Pancreas (tissue), 10 donors: Measurements from ENCODE around the gene PROCA1. TPM values are rescaled to one million over a fixed set of nuclear protein-coding genes. Genes with fewer than 3 reads are reported as not detected.

Source experiments
- ATAC-seq, 4 donors: fragments of 200-7000 bp; cut with Tn5 transposase; one replicate each; pipeline versions ENCODE4 v1.8.0 to v1.9.1; 2020; ENCODE audit warnings: mild to moderate bottlenecking in 4 of 4, moderate library complexity in 4 of 4
- DNase-seq, 6 donors: peaks; one replicate each; pipeline ENCODE4 v3.0.0-alpha.2; 2020
- FAIRE-seq: peaks from 2 replicates; lab custom pipeline; 2012; peaks lifted over from hg19 to GRCh38; lab: Jason Lieb, UNC
- H3K27ac ChIP-seq, 4 donors: fragments of 200-600 bp; sonication (generic); 1 replicate in 3 of 4; 2 replicates in 1 of 4; pipeline versions ENCODE4 v1.5.0 to v1.8.0; 2020
- H3K27me3 ChIP-seq, 4 donors: fragments of 200-600 bp; one replicate each; pipeline ENCODE4 v1.8.0; 2021
- H3K36me3 ChIP-seq, 3 donors: fragments of 200-600 bp; sonication (generic) in 1 of 3; one replicate each; pipeline versions ENCODE4 v1.5.0 to v1.8.0; 2020 to 2021
- H3K4me1 ChIP-seq, 3 donors: fragments of 200-600 bp; one replicate each; pipeline ENCODE4 v1.8.0; 2021
- H3K4me3 ChIP-seq, 4 donors: fragments of 200-600 bp; sonication (generic) in 2 of 4; one replicate each; pipeline versions ENCODE4 v1.5.0 to v1.8.0; 2020 to 2021
- H3K9me3 ChIP-seq, 4 donors: fragments of 200-600 bp; one replicate each; pipeline ENCODE4 v1.8.0; 2021
- WGBS, 2 donors: extraction: QIAGEN DNeasy Blood & Tissue Kit; methylation state at CpG; one replicate each; pipeline ENCODE4 v1.1.7; 2013; 5-methylcytosine and 5-hydroxymethylcytosine counted together
- intact Hi-C, 3 donors: fragments of 100-400 bp; cut with DNase I; formaldehyde crosslinking; loops; one replicate each; pipeline versions ENCODE4 v1.11.1 to v1.14.2; 2022
- polyA plus RNA-seq, 2 donors: library from polyadenylated mRNA; stranded (reverse); fragments of 200-250 nt; gene quantifications; one replicate each; pipeline ENCODE4 v1.2.3, GENCODE V29; 2013
- total RNA-seq, 6 donors: library from RNA; stranded (reverse); fragmentation: NEBNext Ultra II Directional in 4 of 6; extraction: Animal tissue kit (Norgen Biotek cat#: 25700) in 4 of 6; gene quantifications; one replicate each; pipeline versions ENCODE4 v1.2.1 to v1.2.4, GENCODE V29; 2021 to 2023
- TF ChIP-seq, protein P1 (sequence below), 4 donors: fragments of 200-600 bp; sonication (generic) in 3 of 4; IDR thresholded peaks; one replicate each; pipeline versions ENCODE4 v1.5.0 to v1.8.0; 2021; ENCODE audit warnings: antibody characterized with exemption in 4 of 4
- donor health status: healthy with polysubstance abuse.
- donor health status: DM: no; HTN: no; CAD: no; lungs with moderate emphysema.
- donor health status: DM: no; HTN: no; CAD: no.
- donor health status: control.
- donor health status: control.
- donor health status: Bipolar disorder and iron deficiency.
- donor health status: DM: yes; HTN: yes; CAD: no.
- donor health status: DM: no; HTN: no; CAD: no.
- donor health status: DM: no; HTN: no; CAD: no.
- donor health status: DM: yes; HTN: yes; CAD: no.

Gene PROCA1
- total and polyA plus RNA-seq, 8 donors = 0.19 to 3.1 (median 0.43) TPM

DNA sequence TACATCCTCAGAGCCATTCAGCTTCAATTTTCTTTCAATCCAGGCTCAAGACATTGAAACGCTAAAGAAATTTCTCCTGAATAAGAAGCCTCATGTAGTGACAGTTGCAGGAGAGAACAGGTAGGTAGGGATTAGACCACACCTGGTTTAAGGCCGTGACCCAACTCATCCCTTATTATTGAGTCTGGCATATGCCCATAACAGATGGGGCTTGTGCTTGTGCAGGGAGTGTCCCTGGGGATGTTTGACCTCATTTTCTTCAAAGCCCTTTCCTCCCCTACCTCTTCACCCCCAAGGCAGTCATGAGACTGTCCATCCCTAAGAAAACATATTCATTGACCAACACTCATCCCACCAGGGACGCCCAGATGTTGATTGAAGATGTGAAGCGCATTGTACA, 25.4 kb downstream of the PROCA1 start:
- H3K9me3 ChIP-seq = no peaks in the 10 kb centered on the region
- no peaks in the 10 kb centered on the region for H3K27me3 ChIP-seq
- no peak for ATAC-seq
- WGBS, 2 donors = 84 to 92% methylated on average over 4 of the region's 4 CpGs
- intact Hi-C loops = no loop called here
- peak in 1 of 6 donors; percentile 29 for DNase-seq
- TF ChIP-seq, protein P1, sequence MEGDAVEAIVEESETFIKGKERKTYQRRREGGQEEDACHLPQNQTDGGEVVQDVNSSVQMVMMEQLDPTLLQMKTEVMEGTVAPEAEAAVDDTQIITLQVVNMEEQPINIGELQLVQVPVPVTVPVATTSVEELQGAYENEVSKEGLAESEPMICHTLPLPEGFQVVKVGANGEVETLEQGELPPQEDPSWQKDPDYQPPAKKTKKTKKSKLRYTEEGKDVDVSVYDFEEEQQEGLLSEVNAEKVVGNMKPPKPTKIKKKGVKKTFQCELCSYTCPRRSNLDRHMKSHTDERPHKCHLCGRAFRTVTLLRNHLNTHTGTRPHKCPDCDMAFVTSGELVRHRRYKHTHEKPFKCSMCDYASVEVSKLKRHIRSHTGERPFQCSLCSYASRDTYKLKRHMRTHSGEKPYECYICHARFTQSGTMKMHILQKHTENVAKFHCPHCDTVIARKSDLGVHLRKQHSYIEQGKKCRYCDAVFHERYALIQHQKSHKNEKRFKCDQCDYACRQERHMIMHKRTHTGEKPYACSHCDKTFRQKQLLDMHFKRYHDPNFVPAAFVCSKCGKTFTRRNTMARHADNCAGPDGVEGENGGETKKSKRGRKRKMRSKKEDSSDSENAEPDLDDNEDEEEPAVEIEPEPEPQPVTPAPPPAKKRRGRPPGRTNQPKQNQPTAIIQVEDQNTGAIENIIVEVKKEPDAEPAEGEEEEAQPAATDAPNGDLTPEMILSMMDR (IDR thresholded peaks at IDR 0.05) = no peak
- peaks cover 12 to 96% (median 79%) of the 10 kb centered on the region in 3 donors for H3K36me3 ChIP-seq
- H3K4me1 ChIP-seq = no peaks in the 10 kb centered on the region
- H3K27ac ChIP-seq = no peak overlapping the region
- no peak overlapping the region for H3K4me3 ChIP-seq
- no peak for FAIRE-seq

DNA sequence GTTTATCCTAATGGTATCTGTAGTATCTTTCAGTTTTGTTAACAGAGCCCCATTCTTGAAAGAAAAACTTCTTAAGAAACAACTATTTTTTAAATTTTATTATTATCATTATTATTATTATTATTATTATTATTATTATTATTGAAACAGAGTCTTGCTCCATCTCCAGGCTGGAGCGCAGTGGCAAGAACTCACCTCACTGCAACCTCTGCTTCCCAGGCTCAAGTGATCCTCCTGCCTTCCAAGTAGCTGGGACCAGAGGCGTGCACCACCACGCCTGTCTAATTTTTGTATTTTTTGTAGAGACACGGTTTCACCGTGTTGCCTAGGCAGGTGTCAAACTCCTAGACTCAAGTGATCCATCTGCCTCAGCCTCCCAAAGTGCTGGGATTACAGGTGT, 26.3 kb downstream of the PROCA1 start:
- Histone ChIP-seq H3K4me1 (no peaks in the 10 kb centered on the region), H3K4me3 (no peak overlapping the region), H3K27me3 (no peaks in the 10 kb centered on the region), H3K36me3 (peaks cover 12 to 95% (median 75%) of the 10 kb centered on the region in 3 donors), H3K27ac (no peak overlapping the region), H3K9me3 (no peaks in the 10 kb centered on the region)
- WGBS, 2 donors = 88 to 94% methylated on average over 5 of the region's 5 CpGs
- ATAC-seq = no peak
- no peak for FAIRE-seq
- intact Hi-C loops = no loop called here
- DNase-seq = no peak
- TF ChIP-seq, protein P1 (IDR thresholded peaks at IDR 0.05) = no peak

DNA sequence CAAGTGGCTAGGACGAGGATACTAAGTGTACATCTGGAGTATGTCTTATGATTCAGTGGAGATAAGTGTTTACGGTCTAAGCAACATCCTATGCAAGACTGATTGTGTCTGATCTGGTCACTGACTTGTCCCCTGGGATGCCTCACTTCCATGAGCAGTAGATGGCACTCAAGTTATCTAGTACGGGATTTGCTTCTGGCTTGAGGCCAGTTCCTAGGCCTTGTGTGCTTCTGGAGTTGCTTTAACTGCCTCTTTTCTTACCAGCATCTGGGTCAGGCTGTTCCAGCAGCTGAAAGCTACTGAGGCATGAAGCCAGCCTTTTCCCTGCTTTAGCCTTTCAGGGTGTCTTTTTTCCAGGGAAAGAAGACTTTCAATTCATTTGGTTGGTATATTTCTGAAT, 26.7 kb downstream of the PROCA1 start:
- ATAC-seq = peak in 3 of 4 donors; percentile 20 to 62 (median 38)
- H3K4me3 ChIP-seq = no peak overlapping the region
- TF ChIP-seq, protein P1 (IDR thresholded peaks at IDR 0.05) = no peak
- no peak overlapping the region for H3K27ac ChIP-seq
- H3K4me1 ChIP-seq = no peaks in the 10 kb centered on the region
- 52 to 61% methylated on average over 3 of the region's 3 CpGs for WGBS, 2 donors
- no peak for DNase-seq
- no peaks in the 10 kb centered on the region for H3K9me3 ChIP-seq
- H3K36me3 ChIP-seq = peaks cover 12 to 91% (median 73%) of the 10 kb centered on the region in 3 donors
- no peaks in the 10 kb centered on the region for H3K27me3 ChIP-seq
- FAIRE-seq = no peak
- intact Hi-C loops = no loop called here

DNA sequence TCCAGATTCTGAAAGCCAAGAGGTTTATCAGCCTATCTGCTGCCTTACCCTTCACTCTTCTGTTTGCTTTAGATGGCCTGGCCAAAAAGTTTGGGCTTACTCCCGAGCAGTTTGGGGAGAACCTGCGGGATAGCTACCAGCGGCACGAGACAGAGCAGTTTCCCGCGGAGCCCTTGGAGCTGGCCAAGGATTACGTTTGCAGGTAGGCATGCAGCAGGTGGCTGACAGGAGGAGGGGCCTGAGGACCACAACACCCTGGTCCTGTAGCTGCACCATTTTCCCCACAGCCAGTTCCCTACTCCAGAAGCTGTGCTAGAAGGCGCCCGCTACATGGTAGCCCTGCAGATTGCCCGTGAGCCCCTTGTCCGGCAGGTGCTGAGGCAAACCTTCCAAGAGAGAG, 29.0 kb downstream of the PROCA1 start:
- H3K36me3 ChIP-seq = peaks cover 15 to 89% (median 75%) of the 10 kb centered on the region in 3 donors
- FAIRE-seq (no peak), DNase-seq (no peak), ATAC-seq (no peak)
- H3K4me3 ChIP-seq = no peak overlapping the region
- 78 to 81% methylated on average over 11 of the region's 11 CpGs for WGBS, 2 donors
- H3K9me3 ChIP-seq = no peaks in the 10 kb centered on the region
- H3K4me1 ChIP-seq = no peaks in the 10 kb centered on the region
- intact Hi-C loops = no loop called here
- H3K27me3 ChIP-seq = no peaks in the 10 kb centered on the region
- TF ChIP-seq, protein P1 (IDR thresholded peaks at IDR 0.05) = no peak
- H3K27ac ChIP-seq = no peak overlapping the region

DNA sequence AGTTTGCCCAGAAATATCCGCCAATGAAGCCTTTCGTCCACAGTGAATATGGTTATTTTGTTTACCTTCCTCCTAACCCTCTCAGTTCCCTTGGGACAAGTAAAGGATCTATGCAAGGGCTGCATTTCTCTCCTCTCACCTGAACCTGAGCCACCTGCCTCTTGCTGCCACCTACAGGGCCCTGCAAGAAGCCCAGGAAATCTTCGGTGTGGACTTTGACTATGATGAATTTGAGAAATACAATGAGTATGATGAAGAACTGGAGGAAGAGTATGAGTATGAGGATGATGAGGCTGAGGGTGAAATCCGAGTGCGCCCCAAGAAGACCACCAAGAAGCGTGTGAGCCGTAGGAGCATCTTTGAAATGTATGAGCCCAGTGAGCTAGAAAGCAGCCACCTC, 35.7 kb downstream of the PROCA1 start:
- no peaks in the 10 kb centered on the region for H3K4me1 ChIP-seq
- TF ChIP-seq, protein P1 (IDR thresholded peaks at IDR 0.05) = no peak
- H3K27me3 ChIP-seq = no peaks in the 10 kb centered on the region
- H3K27ac ChIP-seq = no peak overlapping the region
- DNase-seq (no peak), ATAC-seq (peak in 3 of 4 donors; percentile 40 to 64 (median 44)), FAIRE-seq (no peak)
- peaks cover 9 to 91% (median 63%) of the 10 kb centered on the region in 3 donors for H3K36me3 ChIP-seq
- H3K4me3 ChIP-seq = no peak overlapping the region
- intact Hi-C loops = no loop called here
- H3K9me3 ChIP-seq = no peaks in the 10 kb centered on the region
- WGBS, 2 donors = 79 to 82% methylated on average over 7 of the region's 7 CpGs
